ENCODE results near the gene CDH3. TPM values are rescaled to one million over a fixed set of nuclear protein-coding genes. Genes with fewer than 3 reads are reported as not detected.

The CDH3 gene
- total RNA-seq, 3 donors from 2014 or later (not counting 1 experiment from before 2014, with no cell fraction given) = 0.79 to 0.92 TPM; not detected in 1

DNA sequence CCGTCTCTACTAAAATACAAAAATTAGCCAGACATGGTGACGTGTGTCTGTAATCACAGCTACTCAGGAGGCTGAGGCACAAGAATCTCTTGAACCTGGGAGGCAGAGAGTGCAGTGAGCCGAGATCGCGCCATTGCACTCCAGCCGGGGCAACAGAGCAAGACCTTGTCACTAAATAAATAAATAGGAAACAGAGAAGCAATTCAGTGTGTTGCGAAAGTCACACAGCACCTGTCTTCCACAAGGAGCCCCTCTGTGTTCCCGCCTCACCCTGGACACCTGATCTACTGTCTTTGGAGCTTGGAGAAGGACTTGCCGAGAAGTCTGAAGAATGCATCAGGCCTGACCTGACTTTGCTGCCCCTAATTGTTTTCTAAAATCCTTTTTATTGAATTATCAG, 88.5 kb downstream of the CDH3 start:
- DNase-seq = no peak
- peaks cover 8% of the 10 kb centered on the region for H3K4me1 ChIP-seq (ENCODE audit: control insufficient read depth, insufficient read depth, low read length)
- Mint-ChIP-seq H3K36me3 (no peaks in the 10 kb centered on the region), H3K27me3 (ENCODE audit: low read depth in 2 of 2) (peaks cover 22% of the 10 kb centered on the region in 2 donors), H3K4me3 (no peak overlapping the region), H3K4me1 (peaks cover 5 to 13% of the 10 kb centered on the region in 2 donors), H3K27ac (no peak overlapping the region), H3K9me3 (no peaks in the 10 kb centered on the region)
- intact Hi-C loops (cut with micrococcal nuclease) = no loop called here
- ATAC-seq = no peak
- no peak overlapping the region for H3K4me3 ChIP-seq (ENCODE audit: low read length)
- no peaks in the 10 kb centered on the region for H3K9me3 ChIP-seq (ENCODE audit: control insufficient read depth, insufficient read depth, low read length)
- no peaks in the 10 kb centered on the region for H3K36me3 ChIP-seq (ENCODE audit: control insufficient read depth, insufficient read depth, low read length)
- 95% methylated on average over 9 of the region's 9 CpGs for WGBS (ENCODE audit: insufficient coverage)
- no peak overlapping the region for H3K27ac ChIP-seq (ENCODE audit: low read length)
- TF ChIP-seq CTCF (IDR thresholded peaks at IDR 0.05) = no peak
- H3K27me3 ChIP-seq (ENCODE audit: control insufficient read depth, insufficient read depth, low read length) = peaks cover 16% of the 10 kb centered on the region

DNA sequence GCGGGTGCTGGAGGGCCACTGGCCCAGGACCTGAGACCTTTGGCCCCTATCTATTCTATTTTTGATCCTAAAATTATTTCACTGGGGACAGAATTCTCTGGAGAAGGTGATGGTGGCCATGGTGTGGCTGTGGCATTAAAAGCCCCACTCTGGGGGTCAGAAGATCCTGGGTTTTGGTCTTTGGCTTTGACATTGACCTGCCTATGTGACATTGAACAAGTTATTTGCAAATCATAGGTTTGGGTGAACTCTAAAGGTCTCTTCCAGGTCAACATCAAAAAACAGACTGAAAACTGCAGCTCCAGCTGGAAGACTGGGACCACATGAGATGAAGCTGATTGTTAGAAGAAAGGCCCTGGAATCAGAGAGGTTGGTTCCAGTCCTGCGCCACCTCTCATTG, 89.7 kb downstream of the CDH3 start:
- 93% methylated on average over 2 of the region's 2 CpGs for WGBS (ENCODE audit: insufficient coverage)
- intact Hi-C loops (cut with micrococcal nuclease) = no loop called here

GRCh38 chr16:68736561-68736960, 91.5 kb downstream of the CDH3 start:
- intact Hi-C loops (cut with micrococcal nuclease) = no loop called here
- Histone ChIP-seq H3K4me1 (ENCODE audit: control insufficient read depth, insufficient read depth, low read length) (peaks cover 8% of the 10 kb centered on the region), H3K36me3 (ENCODE audit: control insufficient read depth, insufficient read depth, low read length) (no peaks in the 10 kb centered on the region), H3K9me3 (ENCODE audit: control insufficient read depth, insufficient read depth, low read length) (no peaks in the 10 kb centered on the region), H3K27me3 (ENCODE audit: control insufficient read depth, insufficient read depth, low read length) (peaks cover 17% of the 10 kb centered on the region), H3K27ac (ENCODE audit: low read length) (no peak overlapping the region), H3K4me3 (ENCODE audit: low read length) (no peak overlapping the region)
- Mint-ChIP-seq H3K9me3 (no peaks in the 10 kb centered on the region), H3K4me1 (peaks cover 5 to 18% of the 10 kb centered on the region in 2 donors), H3K36me3 (no peaks in the 10 kb centered on the region), H3K27me3 (ENCODE audit: low read depth in 2 of 2) (peaks cover 25 to 38% of the 10 kb centered on the region in 2 donors), H3K4me3 (peak overlapping the region; percentile 65), H3K27ac (no peak overlapping the region)
- no peak for DNase-seq
- 88% methylated on average over 12 of the region's 12 CpGs for WGBS (ENCODE audit: insufficient coverage)
- ATAC-seq = no peak
- TF ChIP-seq CTCF (IDR thresholded peaks at IDR 0.05) = no peak

More for the DNA sequence above, 89.7 kb downstream of the CDH3 start:
- H3K27ac Mint-ChIP-seq = no peak overlapping the region
- Histone ChIP-seq H3K9me3 (ENCODE audit: control insufficient read depth, insufficient read depth, low read length) (no peaks in the 10 kb centered on the region), H3K36me3 (ENCODE audit: control insufficient read depth, insufficient read depth, low read length) (no peaks in the 10 kb centered on the region), H3K4me1 (ENCODE audit: control insufficient read depth, insufficient read depth, low read length) (peaks cover 8% of the 10 kb centered on the region), H3K4me3 (ENCODE audit: low read length) (no peak overlapping the region), H3K27ac (ENCODE audit: low read length) (no peak overlapping the region), H3K27me3 (ENCODE audit: control insufficient read depth, insufficient read depth, low read length) (peaks cover 17% of the 10 kb centered on the region)
- H3K4me1 Mint-ChIP-seq = peaks cover 5 to 13% of the 10 kb centered on the region in 2 donors
- H3K36me3 Mint-ChIP-seq = no peaks in the 10 kb centered on the region
- H3K9me3 Mint-ChIP-seq = no peaks in the 10 kb centered on the region
- H3K4me3 Mint-ChIP-seq = no peak overlapping the region
- H3K27me3 Mint-ChIP-seq (ENCODE audit: low read depth in 2 of 2) = peaks cover 21 to 23% of the 10 kb centered on the region in 2 donors
- DNase-seq = no peak
- TF ChIP-seq CTCF (IDR thresholded peaks at IDR 0.05) = no peak
- no peak for ATAC-seq

DNA sequence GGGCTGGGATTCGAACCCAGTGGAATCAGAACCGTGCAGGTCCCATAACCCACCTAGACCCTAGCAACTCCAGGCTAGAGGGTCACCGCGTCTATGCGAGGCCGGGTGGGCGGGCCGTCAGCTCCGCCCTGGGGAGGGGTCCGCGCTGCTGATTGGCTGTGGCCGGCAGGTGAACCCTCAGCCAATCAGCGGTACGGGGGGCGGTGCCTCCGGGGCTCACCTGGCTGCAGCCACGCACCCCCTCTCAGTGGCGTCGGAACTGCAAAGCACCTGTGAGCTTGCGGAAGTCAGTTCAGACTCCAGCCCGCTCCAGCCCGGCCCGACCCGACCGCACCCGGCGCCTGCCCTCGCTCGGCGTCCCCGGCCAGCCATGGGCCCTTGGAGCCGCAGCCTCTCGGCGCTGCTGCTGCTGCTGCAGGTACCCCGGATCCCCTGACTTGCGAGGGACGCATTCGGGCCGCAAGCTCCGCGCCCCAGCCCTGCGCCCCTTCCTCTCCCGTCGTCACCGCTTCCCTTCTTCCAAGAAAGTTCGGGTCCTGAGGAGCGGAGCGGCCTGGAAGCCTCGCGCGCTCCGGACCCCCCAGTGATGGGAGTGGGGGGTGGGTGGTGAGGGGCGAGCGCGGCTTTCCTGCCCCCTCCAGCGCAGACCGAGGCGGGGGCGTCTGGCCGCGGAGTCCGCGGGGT, 92.1 kb downstream of the CDH3 start, which contains the start of gene CDH1:
Gene CDH1, plus strand, starts transcription at position 247 of the 684 bp plus-strand sequence. Its CDS starts 124 bp downstream, at position 371.
- ATAC-seq = peak in 1 of 3 donors; percentile 54
- H3K4me3 Mint-ChIP-seq = peak within 1 kb of the TSS; percentile 65
- H3K9me3 Mint-ChIP-seq = no peaks in the 10 kb centered on the region
- intact Hi-C loops (cut with micrococcal nuclease) = no loop called here
- no peak for TF ChIP-seq CTCF (IDR thresholded peaks at IDR 0.05)
- DNase-seq = peak in 1 of 2 donors; percentile 39
- no peaks in the 10 kb centered on the region for H3K36me3 ChIP-seq (ENCODE audit: control insufficient read depth, insufficient read depth, low read length)
- no peaks in the 10 kb centered on the region for H3K36me3 Mint-ChIP-seq
- no peak within 1 kb of the TSS for H3K27ac Mint-ChIP-seq
- H3K9me3 ChIP-seq (ENCODE audit: control insufficient read depth, insufficient read depth, low read length) = no peaks in the 10 kb centered on the region
- peaks cover 25 to 38% of the 10 kb centered on the region in 2 donors for H3K27me3 Mint-ChIP-seq (ENCODE audit: low read depth in 2 of 2)
- H3K4me1 Mint-ChIP-seq = peaks cover 5 to 18% of the 10 kb centered on the region in 2 donors
- peaks cover 17% of the 10 kb centered on the region for H3K27me3 ChIP-seq (ENCODE audit: control insufficient read depth, insufficient read depth, low read length)
- WGBS (ENCODE audit: insufficient coverage) = 3% methylated on average over 60 of the region's 63 CpGs
- H3K27ac ChIP-seq (ENCODE audit: low read length) = no peak within 1 kb of the TSS
- H3K4me3 ChIP-seq (ENCODE audit: low read length) = no peak within 1 kb of the TSS
- H3K4me1 ChIP-seq (ENCODE audit: control insufficient read depth, insufficient read depth, low read length) = peaks cover 8% of the 10 kb centered on the region
